Right kidney (tissue), 1 donor: ENCODE results near the gene PTPN22.
"Not testable (repeated sequence)": the region's sequence is repeated elsewhere in the genome, so short reads cannot be mapped to it uniquely, and the experiment has no call there.

Source experiments
- DNase-seq: peaks from one replicate; pipeline ENCODE4 v3.0.0-alpha.2; 2016

Gene PTPN22

GRCh38 chr1:113887402-113888175 lies 16.1 kb upstream of the PTPN22 start, which contains the start of gene BCL2L15:
Gene BCL2L15 (minus strand): TSS chr1:113887581. CDS start chr1:113887375, 206 bp downstream.
- no peak for DNase-seq

- DNase-seq: no peak
Measured at GRCh38 chr1:113886417-113887401, 15.2 kb upstream of the PTPN22 start.

GRCh38 chr1:113881661-113882060 lies 10.1 kb upstream of the PTPN22 start:
- DNase-seq: no peak

- DNase-seq: no peak
Measured at GRCh38 chr1:113879739-113880038, 8.2 kb upstream of the PTPN22 start.

GRCh38 chr1:113876176-113876575 lies 4.7 kb upstream of the PTPN22 start:
- no peak for DNase-seq

- no peak for DNase-seq
Measured at GRCh38 chr1:113875714-113876113, 4.2 kb upstream of the PTPN22 start.

GRCh38 chr1:113874012-113874879 lies 2.7 kb upstream of the PTPN22 start:
- no peak for DNase-seq

- no peak for DNase-seq
Measured at GRCh38 chr1:113872219-113872935, 865 bp upstream of the PTPN22 start.

- DNase-seq: no peak
Measured at GRCh38 chr1:113870778-113871177, 734 bp downstream of the PTPN22 start.

- DNase-seq: no peak
Measured at GRCh38 chr1:113868387-113869083, 3.0 kb downstream of the PTPN22 start.

GRCh38 chr1:113861641-113862040 lies 9.9 kb downstream of the PTPN22 start:
- no peak for DNase-seq

- DNase-seq: no peak
Measured at GRCh38 chr1:113860891-113861290, 10.6 kb downstream of the PTPN22 start.

- no peak for DNase-seq
Measured at GRCh38 chr1:113859478-113860175, 11.9 kb downstream of the PTPN22 start.

- no peak for DNase-seq
Measured at GRCh38 chr1:113858982-113859381, 12.5 kb downstream of the PTPN22 start.

- no peak for DNase-seq
Measured at GRCh38 chr1:113858418-113858817, 13.1 kb downstream of the PTPN22 start.

GRCh38 chr1:113857776-113858175 lies 13.7 kb downstream of the PTPN22 start:
- no peak for DNase-seq

GRCh38 chr1:113856401-113856790 lies 15.1 kb downstream of the PTPN22 start:
- no peak for DNase-seq

GRCh38 chr1:113855630-113856400 lies 15.7 kb downstream of the PTPN22 start:
- no peak for DNase-seq

- no peak for DNase-seq
Measured at GRCh38 chr1:113854234-113854633, 17.3 kb downstream of the PTPN22 start.

- DNase-seq: not testable (repeated sequence)
Measured at GRCh38 chr1:113852694-113853093, 18.8 kb downstream of the PTPN22 start.
